Keratinocyte (primary cell): ENCODE measurements around the gene POU4F3. TPM values are rescaled to one million over a fixed set of nuclear protein-coding genes. Genes with fewer than 3 reads are reported as not detected.

Source experiments
- DNase-seq: peaks from one replicate; pipeline ENCODE4 v3.0.0-alpha.2; 2011; ENCODE audit warnings: low read depth, missing footprints, low spot score
- FAIRE-seq: peaks from 2 replicates; lab custom pipeline; 2011; peaks lifted over from hg19 to GRCh38; lab: Jason Lieb, UNC
- H2AFZ ChIP-seq: 2 replicates; pipeline ENCODE4 v1.6.0; 2012; ENCODE audit warnings: low read length, control low read depth, inconsistent platforms; ENCODE audit not compliant: control insufficient read depth
- H3K27ac ChIP-seq: 2 replicates; pipeline ENCODE4 v1.5.1; 2011; ENCODE audit warnings: low read length; ENCODE audit not compliant: control insufficient read depth, insufficient read depth
- H3K27me3 ChIP-seq: 3 replicates; pipeline ENCODE4 v1.6.0; 2011; ENCODE audit warnings: low read length; ENCODE audit not compliant: control insufficient read depth, insufficient read depth; ENCODE audit errors: extremely low read depth
- H3K36me3 ChIP-seq, 2 experiments: 2 replicates in 1 of 2; 3 replicates in 1 of 2; pipeline ENCODE4 v1.5.1; 2011; ENCODE audit warnings: low read length in 2 of 2, mild to moderate bottlenecking in 1 of 2; ENCODE audit not compliant: control insufficient read depth in 2 of 2, insufficient read depth in 2 of 2; ENCODE audit errors: extremely low read depth in 1 of 2
- H3K4me1 ChIP-seq: 3 replicates; pipeline ENCODE4 v1.5.1; 2011; ENCODE audit warnings: low read length; ENCODE audit not compliant: control insufficient read depth, insufficient read depth; ENCODE audit errors: extremely low read depth
- H3K4me2 ChIP-seq: 3 replicates; pipeline ENCODE4 v1.6.0; 2011; ENCODE audit warnings: low read depth, low read length; ENCODE audit not compliant: control insufficient read depth, insufficient read depth; ENCODE audit errors: extremely low read depth
- H3K4me3 ChIP-seq, 3 experiments: fragments of 200-600 bp in 1 of 3; sonication (generic) in 1 of 3; 2 replicates in 2 of 3; 3 replicates in 1 of 3; pipeline ENCODE4 v1.5.1; 2011 to 2016; ENCODE audit warnings: low read length in 3 of 3, mild to moderate bottlenecking in 3 of 3, control low read depth in 2 of 3, inconsistent platforms in 1 of 3, low read depth in 1 of 3, mixed read lengths in 1 of 3, mixed run types in 1 of 3, moderate library complexity in 1 of 3; ENCODE audit not compliant: control insufficient read depth in 2 of 3, insufficient read depth in 2 of 3; ENCODE audit errors: extremely low read depth in 1 of 3
- H3K79me2 ChIP-seq: 2 replicates; pipeline ENCODE4 v1.6.0; 2012; ENCODE audit warnings: low read length; ENCODE audit not compliant: control insufficient read depth, insufficient read depth
- H3K9ac ChIP-seq: 3 replicates; pipeline ENCODE4 v1.6.0; 2011; ENCODE audit warnings: low read length; ENCODE audit not compliant: control insufficient read depth, insufficient read depth; ENCODE audit errors: extremely low read depth
- H3K9me1 ChIP-seq: 3 replicates; pipeline ENCODE4 v1.6.0; 2011; ENCODE audit warnings: low read length; ENCODE audit not compliant: control insufficient read depth, insufficient read depth; ENCODE audit errors: extremely low read depth
- H3K9me3 ChIP-seq: 2 replicates; pipeline ENCODE4 v1.5.1; 2012; ENCODE audit warnings: low read depth, low read length; ENCODE audit not compliant: control insufficient read depth
- H4K20me1 ChIP-seq: 3 replicates; pipeline ENCODE4 v1.6.0; 2011; ENCODE audit warnings: low read length; ENCODE audit not compliant: control insufficient read depth, insufficient read depth; ENCODE audit errors: extremely low read depth
- EZH2 ChIP-seq: IDR thresholded peaks from one replicate; pipeline ENCODE4 v1.6.1; 2012; ENCODE audit warnings: inconsistent platforms, mild to moderate bottlenecking, low read length, moderate library complexity
- dilution Hi-C: fragments of 300-500 bp; cut with MboI; formaldehyde crosslinking; loops from one replicate; pipeline ENCODE4 v1.7.0; 2020; ENCODE audit warnings: low sequenced_read_pairs; ENCODE audit not compliant: extremely low pct_ligation_motif_present
- polyA plus RNA-seq, 5 experiments: library from polyadenylated mRNA; depleted of rRNA in 3 of 5; stranded (reverse) in 3 of 5; stranded (forward) in 1 of 5; unstranded in 1 of 5; fragments of >200 nt; gene quantifications; 1 replicate in 1 of 5; 2 replicates in 3 of 5; 3 replicates in 1 of 5; pipeline versions ENCODE4 v1.2.1 to v1.2.3, GENCODE V29; 2011 to 2012; ENCODE audit warnings: missing spikeins in 2 of 5, low read depth in 1 of 5, low replicate concordance in 1 of 5
- TF ChIP-seq, protein P1 (sequence below), 3 experiments: IDR thresholded peaks in 1 of 3; conservative IDR thresholded peaks in 1 of 3; optimal IDR thresholded peaks in 1 of 3; 2 replicates in 2 of 3; 3 replicates in 1 of 3; pipeline versions ENCODE3 to v1.5.1; 2011; ENCODE audit warnings: low read length in 3 of 3, mild to moderate bottlenecking in 3 of 3, moderate library complexity in 2 of 3, control low read depth in 1 of 3, inconsistent platforms in 1 of 3; ENCODE audit not compliant: insufficient read depth in 2 of 3; ENCODE audit errors: extremely low read depth in 1 of 3

The POU4F3 gene
- polyA plus RNA-seq, 1 donor (not counting 4 experiments of a cell fraction or from before 2014, with no cell fraction given): 0.04 TPM

DNA sequence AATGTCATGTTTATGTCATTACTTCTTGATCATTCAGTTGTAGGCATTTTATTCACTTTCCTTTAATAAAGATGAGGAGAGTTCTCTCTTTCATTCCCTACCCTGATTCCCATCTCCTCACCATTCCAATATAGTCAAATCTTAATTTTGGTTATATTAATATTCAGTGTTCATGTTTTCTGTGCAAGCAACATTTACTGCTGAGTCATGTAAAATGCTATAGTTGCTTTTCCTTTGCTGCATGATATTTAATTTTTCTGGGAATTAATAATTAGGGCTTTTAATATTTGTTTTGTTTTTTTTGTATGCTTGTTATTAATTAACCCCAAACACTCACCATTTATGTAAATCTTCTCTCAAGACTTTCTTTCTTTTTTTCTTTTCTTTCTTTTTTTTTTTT, 18.5 kb downstream of the POU4F3 start:
- no peaks in the 10 kb centered on the region for H3K79me2 ChIP-seq
- H3K9me3 ChIP-seq: no peaks in the 10 kb centered on the region
- no peak overlapping the region for H3K4me3 ChIP-seq
- DNase-seq: no peak
- dilution Hi-C loops: no loop called here
- TF ChIP-seq, protein P1, sequence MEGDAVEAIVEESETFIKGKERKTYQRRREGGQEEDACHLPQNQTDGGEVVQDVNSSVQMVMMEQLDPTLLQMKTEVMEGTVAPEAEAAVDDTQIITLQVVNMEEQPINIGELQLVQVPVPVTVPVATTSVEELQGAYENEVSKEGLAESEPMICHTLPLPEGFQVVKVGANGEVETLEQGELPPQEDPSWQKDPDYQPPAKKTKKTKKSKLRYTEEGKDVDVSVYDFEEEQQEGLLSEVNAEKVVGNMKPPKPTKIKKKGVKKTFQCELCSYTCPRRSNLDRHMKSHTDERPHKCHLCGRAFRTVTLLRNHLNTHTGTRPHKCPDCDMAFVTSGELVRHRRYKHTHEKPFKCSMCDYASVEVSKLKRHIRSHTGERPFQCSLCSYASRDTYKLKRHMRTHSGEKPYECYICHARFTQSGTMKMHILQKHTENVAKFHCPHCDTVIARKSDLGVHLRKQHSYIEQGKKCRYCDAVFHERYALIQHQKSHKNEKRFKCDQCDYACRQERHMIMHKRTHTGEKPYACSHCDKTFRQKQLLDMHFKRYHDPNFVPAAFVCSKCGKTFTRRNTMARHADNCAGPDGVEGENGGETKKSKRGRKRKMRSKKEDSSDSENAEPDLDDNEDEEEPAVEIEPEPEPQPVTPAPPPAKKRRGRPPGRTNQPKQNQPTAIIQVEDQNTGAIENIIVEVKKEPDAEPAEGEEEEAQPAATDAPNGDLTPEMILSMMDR (optimal IDR thresholded peaks at IDR 0.05 in 1 of 3, IDR thresholded peaks at IDR 0.05 in 1 of 3, conservative IDR thresholded peaks at IDR 0.05 in 1 of 3; ENCODE audit: extremely low read depth in 1 of 3, insufficient read depth in 2 of 3, low read length in 3 of 3): no peak
- no peak for TF ChIP-seq EZH2
- H3K27ac ChIP-seq: no peak overlapping the region
- no peak overlapping the region for H2AFZ ChIP-seq
- no peaks in the 10 kb centered on the region for H4K20me1 ChIP-seq
- H3K27me3 ChIP-seq: no peaks in the 10 kb centered on the region
- no peak overlapping the region for H3K4me2 ChIP-seq
- H3K4me1 ChIP-seq: no peaks in the 10 kb centered on the region
- no peak for FAIRE-seq
- no peaks in the 10 kb centered on the region for H3K36me3 ChIP-seq
- no peak overlapping the region for H3K9ac ChIP-seq
- no peaks in the 10 kb centered on the region for H3K9me1 ChIP-seq

DNA sequence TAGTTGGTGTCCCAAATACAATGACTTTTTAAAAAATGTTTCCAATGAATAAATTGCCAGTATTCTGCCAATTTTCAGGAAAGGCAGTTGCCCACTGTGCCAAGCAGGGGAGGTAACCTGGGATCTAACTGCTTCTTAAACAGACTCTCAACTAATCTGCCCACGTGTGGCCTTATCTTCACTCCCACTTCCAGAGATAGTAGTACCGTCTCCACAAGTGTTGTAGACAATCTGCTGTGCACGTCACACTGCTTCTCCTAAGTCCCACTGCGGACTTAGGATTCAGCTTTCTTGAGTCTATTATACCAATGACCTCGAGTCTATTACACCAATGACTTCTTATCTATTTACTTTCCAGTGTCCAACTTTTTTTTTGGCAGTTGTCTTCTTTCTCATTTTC, 21.2 kb downstream of the POU4F3 start:
- H3K4me3 ChIP-seq: no peak overlapping the region
- no peak for DNase-seq
- FAIRE-seq: no peak
- no peak overlapping the region for H2AFZ ChIP-seq
- no peaks in the 10 kb centered on the region for H3K79me2 ChIP-seq
- no peaks in the 10 kb centered on the region for H3K4me1 ChIP-seq
- H3K27me3 ChIP-seq: no peaks in the 10 kb centered on the region
- no peaks in the 10 kb centered on the region for H3K9me3 ChIP-seq
- no peaks in the 10 kb centered on the region for H3K9me1 ChIP-seq
- H3K9ac ChIP-seq: no peak overlapping the region
- dilution Hi-C loops: no loop called here
- no peaks in the 10 kb centered on the region for H4K20me1 ChIP-seq
- H3K4me2 ChIP-seq: no peak overlapping the region
- H3K36me3 ChIP-seq: no peaks in the 10 kb centered on the region
- TF ChIP-seq EZH2: no peak
- TF ChIP-seq, protein P1 (optimal IDR thresholded peaks at IDR 0.05 in 1 of 3, IDR thresholded peaks at IDR 0.05 in 1 of 3, conservative IDR thresholded peaks at IDR 0.05 in 1 of 3; ENCODE audit: extremely low read depth in 1 of 3, insufficient read depth in 2 of 3, low read length in 3 of 3): no peak
- no peak overlapping the region for H3K27ac ChIP-seq
